ENCODE data around the gene CLASRP.
"Not testable (repeated sequence)": the region's sequence is repeated elsewhere in the genome, so short reads cannot be mapped to it uniquely, and the experiment has no call there.

CLASRP gene

DNA sequence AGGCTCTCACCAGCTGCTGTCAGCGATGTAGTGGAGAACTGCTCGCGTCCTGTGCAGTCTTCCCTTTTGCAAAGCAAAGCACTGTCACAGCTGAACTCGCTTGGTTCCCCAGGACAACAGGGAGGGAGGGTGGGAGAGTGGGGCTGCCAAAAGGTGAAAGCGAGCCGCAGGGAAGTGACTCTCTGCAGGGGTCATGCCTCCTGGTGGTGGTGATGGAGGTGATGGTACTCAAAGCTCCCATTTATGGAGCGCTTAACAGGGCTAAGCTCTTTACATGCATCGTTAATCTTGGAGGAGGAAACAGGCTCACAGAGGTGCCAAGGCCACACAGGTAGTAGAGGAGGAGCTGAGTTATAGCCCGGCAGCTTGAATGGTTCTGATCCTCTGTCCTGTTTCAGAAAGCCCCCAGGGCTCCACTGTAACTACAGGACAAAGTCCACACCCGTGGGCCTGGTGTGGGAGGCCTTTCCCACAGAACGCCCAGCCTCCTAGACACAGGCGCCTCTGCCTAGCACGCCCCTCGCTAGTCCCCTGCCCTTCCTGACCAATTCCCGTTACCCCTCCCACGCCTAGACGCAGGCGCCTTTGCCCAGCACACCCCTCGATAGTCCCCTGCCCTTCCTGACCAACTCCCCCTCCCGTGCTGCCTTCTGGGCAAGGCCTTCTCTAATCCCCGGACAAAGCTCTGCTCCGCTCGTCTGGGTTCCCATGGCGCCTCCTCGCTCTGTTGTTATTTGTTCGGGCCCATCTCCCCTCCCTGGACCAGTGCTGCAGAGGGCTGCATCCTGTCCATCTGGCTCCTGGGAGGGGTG lies 64.9 kb downstream of the CLASRP start:
- DNase-seq (ENCODE audit: low read depth in 1 of 2, low spot score in 1 of 2), result no peak
- H3K4me3 ChIP-seq (replicated peaks; ENCODE audit: insufficient read depth, low read length), result no peak overlapping the region
- H3K27me3 ChIP-seq (ENCODE audit: insufficient read depth, poor library complexity, severe bottlenecking), result no peaks in the 10 kb centered on the region
- TF ChIP-seq POLR2AphosphoS5 (IDR thresholded peaks at IDR 0.05; ENCODE audit: low read depth), result no peak
- peak overlapping the region; percentile 23; the same call in 1 of the 2 replicates for H3K27ac ChIP-seq (replicated peaks)

DNA sequence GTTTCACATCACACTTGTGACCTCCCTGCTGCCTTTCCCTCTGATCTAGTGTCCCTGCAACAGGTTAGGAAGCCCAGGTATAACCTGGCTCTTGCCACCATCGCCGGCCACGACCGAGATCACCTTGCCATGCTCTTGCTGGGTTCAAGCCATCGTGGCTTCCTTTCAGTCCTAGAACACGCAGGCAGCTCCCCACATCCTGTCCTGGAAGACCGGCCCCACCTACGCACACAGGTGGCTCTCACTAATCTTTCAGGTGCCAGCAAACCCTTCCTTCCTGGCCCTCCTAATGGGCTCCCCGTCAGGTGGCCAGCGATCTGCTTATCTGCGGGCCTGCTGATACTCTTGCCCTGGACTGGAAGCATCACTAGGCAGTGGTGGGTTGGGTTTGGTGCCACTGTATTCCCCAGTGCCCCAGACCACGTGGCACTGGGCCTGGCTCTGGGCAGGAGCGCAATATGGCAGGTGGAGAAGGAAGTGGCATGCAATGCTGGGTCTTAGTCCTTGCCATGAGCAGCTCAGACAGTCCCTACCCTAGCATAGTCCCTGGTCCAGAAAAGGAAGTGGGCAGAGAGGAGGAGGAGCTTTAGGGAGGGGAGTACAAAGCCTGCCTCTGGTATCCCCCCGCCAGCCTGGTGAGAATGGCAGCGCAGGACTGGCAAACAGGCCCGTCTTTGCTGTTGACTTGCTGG lies 66.0 kb downstream of the CLASRP start:
- H3K27ac ChIP-seq (replicated peaks), result no peak overlapping the region
- no peaks in the 10 kb centered on the region for H3K27me3 ChIP-seq (ENCODE audit: insufficient read depth, poor library complexity, severe bottlenecking)
- TF ChIP-seq POLR2AphosphoS5 (IDR thresholded peaks at IDR 0.05; ENCODE audit: low read depth), result no peak
- TF ChIP-seq SPI1 (IDR thresholded peaks at IDR 0.05; ENCODE audit: borderline replicate concordance, low read depth), result peak; percentile 80
- H3K4me3 ChIP-seq (replicated peaks; ENCODE audit: insufficient read depth, low read length), result no peak overlapping the region
- DNase-seq (ENCODE audit: low read depth in 1 of 2, low spot score in 1 of 2), result peak in 1 of 2 experiments; percentile 63

DNA sequence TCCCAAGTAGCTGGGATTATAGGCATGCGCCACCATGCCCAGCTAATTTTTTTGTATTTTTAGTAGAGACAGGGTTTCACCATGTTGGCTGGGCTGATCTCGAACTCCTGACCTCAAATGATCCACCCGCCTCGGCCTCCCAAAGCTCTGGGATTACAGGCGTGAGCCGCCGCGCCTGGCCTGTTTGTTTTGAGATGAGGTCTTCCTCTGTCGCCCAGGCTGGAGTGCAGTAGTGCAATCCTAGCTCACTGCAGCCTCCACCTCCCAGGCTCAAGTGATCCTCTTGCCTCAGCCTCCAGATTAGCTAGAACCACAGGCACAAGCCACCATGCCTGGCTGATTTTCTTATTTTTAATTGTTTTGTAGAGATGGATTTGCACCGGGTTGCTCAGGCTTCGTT lies 67.5 kb downstream of the CLASRP start:
- H3K27ac ChIP-seq (replicated peaks); DNase-seq (ENCODE audit: low read depth in 1 of 2, low spot score in 1 of 2); H3K27me3 ChIP-seq (ENCODE audit: insufficient read depth, poor library complexity, severe bottlenecking); H3K4me3 ChIP-seq (replicated peaks; ENCODE audit: insufficient read depth, low read length): not testable (repeated sequence)

DNA sequence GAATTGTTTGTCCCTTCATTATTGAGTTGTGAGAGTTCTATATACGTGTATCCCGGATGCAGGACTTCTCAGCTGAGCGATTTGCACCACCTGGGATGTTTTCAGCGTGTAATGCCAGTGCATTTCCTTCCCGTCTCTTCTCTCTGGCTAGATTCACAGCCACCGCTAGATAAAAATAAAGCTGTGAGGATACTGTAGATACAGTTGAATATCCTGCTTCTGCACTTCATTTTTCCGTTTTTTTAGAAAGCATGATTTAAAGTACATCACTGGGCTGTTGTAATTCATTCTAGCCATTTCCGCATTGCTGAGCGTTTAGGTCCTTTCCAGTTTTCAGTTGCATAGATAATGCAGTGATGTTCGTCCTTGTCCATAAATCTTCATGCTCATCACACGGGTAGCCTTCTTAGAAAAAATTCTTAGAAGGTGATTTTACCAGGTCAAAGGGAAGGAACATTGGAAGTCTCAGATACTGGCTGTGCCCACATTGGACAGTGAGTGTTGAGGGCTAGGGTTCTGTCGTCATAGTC lies 68.8 kb downstream of the CLASRP start:
- DNase-seq (ENCODE audit: low read depth in 1 of 2, low spot score in 1 of 2), result no peak
- H3K27ac ChIP-seq (replicated peaks), result no peak overlapping the region
- no peaks in the 10 kb centered on the region for H3K27me3 ChIP-seq (ENCODE audit: insufficient read depth, poor library complexity, severe bottlenecking)
- TF ChIP-seq POLR2AphosphoS5 (IDR thresholded peaks at IDR 0.05; ENCODE audit: low read depth) (no peak), SPI1 (IDR thresholded peaks at IDR 0.05; ENCODE audit: borderline replicate concordance, low read depth) (no peak), GABPA (IDR thresholded peaks at IDR 0.05; ENCODE audit: low read depth) (no peak)
- TF ChIP-seq, protein P1, sequence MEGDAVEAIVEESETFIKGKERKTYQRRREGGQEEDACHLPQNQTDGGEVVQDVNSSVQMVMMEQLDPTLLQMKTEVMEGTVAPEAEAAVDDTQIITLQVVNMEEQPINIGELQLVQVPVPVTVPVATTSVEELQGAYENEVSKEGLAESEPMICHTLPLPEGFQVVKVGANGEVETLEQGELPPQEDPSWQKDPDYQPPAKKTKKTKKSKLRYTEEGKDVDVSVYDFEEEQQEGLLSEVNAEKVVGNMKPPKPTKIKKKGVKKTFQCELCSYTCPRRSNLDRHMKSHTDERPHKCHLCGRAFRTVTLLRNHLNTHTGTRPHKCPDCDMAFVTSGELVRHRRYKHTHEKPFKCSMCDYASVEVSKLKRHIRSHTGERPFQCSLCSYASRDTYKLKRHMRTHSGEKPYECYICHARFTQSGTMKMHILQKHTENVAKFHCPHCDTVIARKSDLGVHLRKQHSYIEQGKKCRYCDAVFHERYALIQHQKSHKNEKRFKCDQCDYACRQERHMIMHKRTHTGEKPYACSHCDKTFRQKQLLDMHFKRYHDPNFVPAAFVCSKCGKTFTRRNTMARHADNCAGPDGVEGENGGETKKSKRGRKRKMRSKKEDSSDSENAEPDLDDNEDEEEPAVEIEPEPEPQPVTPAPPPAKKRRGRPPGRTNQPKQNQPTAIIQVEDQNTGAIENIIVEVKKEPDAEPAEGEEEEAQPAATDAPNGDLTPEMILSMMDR (IDR thresholded peaks at IDR 0.05; ENCODE audit: insufficient read depth, low read length), result no peak
- TF ChIP-seq, protein P2, sequence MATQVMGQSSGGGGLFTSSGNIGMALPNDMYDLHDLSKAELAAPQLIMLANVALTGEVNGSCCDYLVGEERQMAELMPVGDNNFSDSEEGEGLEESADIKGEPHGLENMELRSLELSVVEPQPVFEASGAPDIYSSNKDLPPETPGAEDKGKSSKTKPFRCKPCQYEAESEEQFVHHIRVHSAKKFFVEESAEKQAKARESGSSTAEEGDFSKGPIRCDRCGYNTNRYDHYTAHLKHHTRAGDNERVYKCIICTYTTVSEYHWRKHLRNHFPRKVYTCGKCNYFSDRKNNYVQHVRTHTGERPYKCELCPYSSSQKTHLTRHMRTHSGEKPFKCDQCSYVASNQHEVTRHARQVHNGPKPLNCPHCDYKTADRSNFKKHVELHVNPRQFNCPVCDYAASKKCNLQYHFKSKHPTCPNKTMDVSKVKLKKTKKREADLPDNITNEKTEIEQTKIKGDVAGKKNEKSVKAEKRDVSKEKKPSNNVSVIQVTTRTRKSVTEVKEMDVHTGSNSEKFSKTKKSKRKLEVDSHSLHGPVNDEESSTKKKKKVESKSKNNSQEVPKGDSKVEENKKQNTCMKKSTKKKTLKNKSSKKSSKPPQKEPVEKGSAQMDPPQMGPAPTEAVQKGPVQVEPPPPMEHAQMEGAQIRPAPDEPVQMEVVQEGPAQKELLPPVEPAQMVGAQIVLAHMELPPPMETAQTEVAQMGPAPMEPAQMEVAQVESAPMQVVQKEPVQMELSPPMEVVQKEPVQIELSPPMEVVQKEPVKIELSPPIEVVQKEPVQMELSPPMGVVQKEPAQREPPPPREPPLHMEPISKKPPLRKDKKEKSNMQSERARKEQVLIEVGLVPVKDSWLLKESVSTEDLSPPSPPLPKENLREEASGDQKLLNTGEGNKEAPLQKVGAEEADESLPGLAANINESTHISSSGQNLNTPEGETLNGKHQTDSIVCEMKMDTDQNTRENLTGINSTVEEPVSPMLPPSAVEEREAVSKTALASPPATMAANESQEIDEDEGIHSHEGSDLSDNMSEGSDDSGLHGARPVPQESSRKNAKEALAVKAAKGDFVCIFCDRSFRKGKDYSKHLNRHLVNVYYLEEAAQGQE (IDR thresholded peaks at IDR 0.05; ENCODE audit: insufficient replicate concordance, low read depth), result no peak
- no peak overlapping the region for H3K4me3 ChIP-seq (replicated peaks; ENCODE audit: insufficient read depth, low read length)

DNA sequence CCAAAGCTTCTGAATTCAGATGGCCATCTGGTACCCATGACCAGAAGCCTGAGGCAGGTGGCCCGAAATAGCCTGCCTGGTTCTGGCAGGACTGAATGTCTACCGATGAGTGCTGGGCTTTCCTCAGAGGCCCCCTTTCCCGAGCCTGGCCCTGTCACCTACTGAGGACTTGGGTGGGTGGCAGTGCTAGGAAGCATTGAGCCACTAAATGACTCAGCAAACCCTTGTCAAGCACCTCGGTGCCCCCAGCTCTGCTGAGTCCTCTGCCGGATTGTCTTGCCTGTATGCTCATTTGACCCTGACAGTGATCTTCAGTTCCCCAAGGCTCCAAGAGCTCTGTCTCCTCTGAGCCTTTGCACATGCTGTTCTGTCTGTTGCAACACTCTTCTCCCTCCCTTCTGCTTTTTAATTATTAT lies 72.0 kb downstream of the CLASRP start:
- no peak for DNase-seq (ENCODE audit: low read depth in 1 of 2, low spot score in 1 of 2)
- Histone ChIP-seq H3K4me3 (replicated peaks; ENCODE audit: insufficient read depth, low read length) (no peak overlapping the region), H3K27ac (replicated peaks) (no peak overlapping the region), H3K27me3 (ENCODE audit: insufficient read depth, poor library complexity, severe bottlenecking) (no peaks in the 10 kb centered on the region)
- TF ChIP-seq, protein P1 (IDR thresholded peaks at IDR 0.05; ENCODE audit: insufficient read depth, low read length), result no peak
- TF ChIP-seq GABPA (IDR thresholded peaks at IDR 0.05; ENCODE audit: low read depth) (no peak), SPI1 (IDR thresholded peaks at IDR 0.05; ENCODE audit: borderline replicate concordance, low read depth) (no peak), POLR2AphosphoS5 (IDR thresholded peaks at IDR 0.05; ENCODE audit: low read depth) (no peak)
- TF ChIP-seq, protein P2 (IDR thresholded peaks at IDR 0.05; ENCODE audit: insufficient replicate concordance, low read depth), result no peak

Data from HL-60 (cell line).